NCI-H2227 (cell line): ENCODE measurements around the gene AVL9.
"Not testable (repeated sequence)": the region's sequence is repeated elsewhere in the genome, so short reads cannot be mapped to it uniquely, and the experiment has no call there.

ENCODE experiments used
- DNase-seq: peaks from one replicate; lab custom pipeline; 2025; ENCODE audit not compliant: unreplicated experiment; lab: John Stamatoyannopoulos, UW

Gene AVL9

DNA sequence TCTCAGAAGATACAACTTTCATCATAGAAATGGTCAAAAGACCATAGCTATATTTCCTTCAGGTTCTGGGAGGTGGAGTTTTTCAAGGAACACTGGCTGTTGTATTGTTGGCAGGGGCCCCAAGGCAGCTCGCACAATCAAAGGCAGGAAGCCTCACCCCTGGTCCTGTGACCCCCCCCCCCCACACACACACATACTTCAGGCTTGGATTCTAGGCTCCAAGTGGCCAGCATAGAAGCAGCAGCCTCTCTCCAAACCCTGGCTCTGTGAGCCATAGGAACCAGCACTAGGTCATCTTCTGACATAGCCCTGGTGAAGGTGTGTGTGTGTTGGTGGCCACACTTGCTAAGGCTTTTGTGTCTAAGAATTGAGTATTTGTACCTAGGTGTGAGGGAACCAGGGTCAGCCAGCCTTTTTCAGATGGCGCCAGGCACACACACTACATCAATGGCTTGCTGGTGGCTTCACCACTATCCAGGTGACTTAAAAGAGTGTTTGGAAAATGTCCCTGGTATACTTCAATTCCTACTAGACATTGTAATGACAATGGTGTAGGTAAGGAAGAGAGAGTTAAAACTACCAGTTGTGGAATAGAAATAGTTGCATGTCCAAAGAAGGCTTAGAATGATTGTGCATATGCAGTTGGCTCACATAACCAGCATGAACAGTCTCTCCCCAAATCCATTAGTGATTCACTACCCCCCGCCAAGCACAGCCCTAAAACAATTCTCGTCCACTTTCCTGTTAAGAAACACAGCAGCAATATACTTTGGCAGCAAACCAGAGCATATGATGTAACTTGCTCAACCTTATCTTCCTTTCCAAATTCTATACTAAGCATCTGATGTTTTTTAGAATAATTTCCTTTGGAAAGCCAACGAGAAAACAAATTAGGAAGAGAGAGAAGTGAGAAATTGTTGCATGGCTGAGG, 91.3 kb downstream of the AVL9 start:
- no peak for DNase-seq

DNA sequence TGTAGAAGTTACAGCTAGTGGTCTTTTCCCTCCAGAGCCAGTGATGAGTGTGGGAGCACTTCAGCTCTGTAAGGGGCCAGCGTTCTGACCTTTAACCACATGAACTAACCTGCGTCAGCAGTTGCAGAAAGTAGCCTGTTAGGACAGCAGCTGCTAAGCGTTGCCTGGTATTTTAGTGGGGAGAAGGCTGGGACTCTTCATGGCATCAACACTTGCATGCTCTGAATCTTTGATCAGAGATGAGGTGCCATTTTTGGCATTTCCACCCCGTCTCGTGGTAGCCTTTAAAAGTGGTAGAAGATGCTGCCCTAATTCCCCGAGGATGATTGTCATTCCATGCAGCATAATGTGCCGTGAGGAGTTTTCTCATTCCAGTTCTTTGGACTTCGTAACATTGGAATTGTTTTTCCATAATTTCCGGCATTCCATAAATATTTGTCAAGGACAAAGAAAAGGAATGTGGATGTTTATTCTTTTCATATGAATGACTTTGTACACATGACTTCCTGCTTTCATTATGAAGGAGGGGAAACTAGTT, 92.2 kb downstream of the AVL9 start:
- no peak for DNase-seq

DNA sequence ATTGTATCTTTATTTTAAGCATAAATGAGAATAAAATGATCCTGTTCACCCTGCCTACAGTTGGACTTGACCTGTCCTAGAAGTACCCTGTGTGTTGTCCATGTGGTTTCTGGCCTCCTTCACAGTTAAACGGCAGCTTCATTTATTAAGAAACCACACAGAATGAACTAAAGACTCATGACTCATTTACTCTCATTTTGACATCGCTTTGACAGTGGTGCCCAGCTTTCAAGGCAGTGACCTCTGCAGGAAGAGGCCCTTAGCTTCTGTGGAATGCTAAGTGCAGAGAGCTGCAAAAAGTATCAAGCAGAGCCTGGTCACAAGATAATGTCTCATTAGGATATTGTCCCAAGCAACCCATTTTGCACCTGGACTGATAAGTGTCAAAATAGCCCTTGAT, 93.4 kb downstream of the AVL9 start:
- DNase-seq: no peak

DNA sequence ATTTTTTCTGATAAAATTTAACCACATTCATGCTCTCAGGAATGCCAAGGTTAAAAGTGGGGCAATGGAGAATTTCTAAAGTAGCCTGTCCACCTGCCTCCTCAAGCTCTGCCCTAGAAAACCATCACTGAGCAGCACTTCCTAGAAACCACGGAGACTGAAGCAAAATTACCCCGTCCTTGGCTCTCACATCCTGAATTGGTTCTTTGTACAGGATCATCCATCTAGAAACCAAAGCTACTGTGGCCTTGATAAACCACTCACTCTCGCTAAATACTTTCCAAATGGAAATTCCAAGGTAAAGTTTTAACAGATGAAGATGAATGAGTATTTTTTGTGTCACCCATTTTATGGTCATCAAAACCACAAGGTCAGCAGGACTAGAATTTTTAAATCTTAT, 96.6 kb downstream of the AVL9 start:
- no peak for DNase-seq

DNA sequence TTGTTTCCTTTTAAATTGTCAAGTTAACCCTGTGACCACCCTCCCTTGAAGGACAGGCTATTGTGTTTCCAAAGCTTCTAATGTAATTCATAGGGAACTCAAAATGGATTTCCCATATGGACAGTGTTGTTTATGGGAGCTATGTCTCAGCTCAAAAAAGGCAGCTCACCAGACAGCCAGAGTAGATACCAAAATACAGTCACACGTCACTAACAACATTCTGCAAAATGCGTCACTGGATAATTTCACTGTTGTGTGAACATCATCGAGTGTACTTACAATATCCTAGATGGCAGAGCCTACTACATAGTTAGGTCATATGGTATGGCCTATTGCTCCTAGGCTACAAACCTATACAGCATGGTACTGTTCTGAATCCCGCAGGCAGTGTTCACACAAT, 97.4 kb downstream of the AVL9 start:
- no peak for DNase-seq

DNA sequence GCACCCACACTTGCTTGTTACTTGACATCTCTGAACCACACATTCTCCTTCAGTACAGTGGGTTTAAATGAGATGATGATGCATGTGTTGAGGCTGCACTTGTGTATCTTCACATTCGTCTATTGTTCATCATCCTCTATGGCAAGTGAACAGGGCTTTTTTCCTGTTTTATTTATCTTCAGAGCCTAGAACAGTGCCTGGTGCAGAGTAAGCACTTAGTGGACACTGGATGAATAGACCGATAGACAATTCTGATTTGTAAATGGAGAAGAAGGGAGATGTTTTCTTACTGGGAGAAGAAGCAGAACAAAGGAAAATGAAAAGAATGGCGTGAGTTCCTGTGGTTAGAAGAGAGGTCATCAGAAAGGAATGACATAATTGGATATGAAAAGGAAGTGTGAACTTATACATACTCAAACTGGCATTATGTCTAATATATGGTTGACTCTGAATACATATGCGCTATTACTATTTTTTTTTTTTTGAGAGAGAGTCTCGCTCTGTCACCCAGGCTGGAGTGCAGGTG, 99.7 kb downstream of the AVL9 start:
- DNase-seq: no peak

DNA sequence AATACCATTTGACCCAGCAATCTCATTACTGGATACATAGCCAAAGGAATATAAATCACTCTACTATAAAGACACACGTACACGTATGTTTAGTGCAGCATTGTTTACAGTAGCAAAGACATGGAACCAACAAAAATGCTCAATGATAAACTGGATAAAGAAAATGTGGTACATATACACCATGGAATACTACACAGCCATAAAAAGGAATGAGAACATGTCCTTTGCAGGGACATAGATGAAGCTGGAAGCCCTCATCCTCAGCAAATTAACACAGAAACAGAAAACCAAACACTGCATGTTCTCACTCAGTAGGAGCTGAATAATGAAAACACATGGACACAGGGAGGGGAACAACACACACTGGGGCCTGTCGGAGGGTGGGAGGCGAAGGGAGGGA, 105.9 kb downstream of the AVL9 start:
- not testable (repeated sequence) for DNase-seq

DNA sequence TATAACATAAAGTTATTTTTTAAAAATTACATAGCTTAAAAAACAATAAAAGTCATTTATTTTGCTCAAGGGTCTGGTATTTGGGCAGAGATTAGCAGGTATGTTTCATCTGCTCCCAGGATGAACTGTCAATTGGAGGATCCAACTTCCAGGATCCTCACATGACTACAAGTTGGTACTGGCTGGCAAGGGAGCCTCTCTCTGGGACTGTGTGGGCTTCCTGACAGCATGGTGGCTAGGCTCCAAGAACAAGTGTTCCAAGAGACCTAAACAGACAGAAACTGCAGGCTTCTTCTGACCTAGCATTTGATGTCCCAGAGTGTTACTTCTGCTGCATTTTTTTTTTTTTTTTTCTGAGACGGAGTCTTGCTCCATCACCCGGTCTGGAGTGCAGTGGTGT, 107.2 kb downstream of the AVL9 start:
- DNase-seq: no peak

DNA sequence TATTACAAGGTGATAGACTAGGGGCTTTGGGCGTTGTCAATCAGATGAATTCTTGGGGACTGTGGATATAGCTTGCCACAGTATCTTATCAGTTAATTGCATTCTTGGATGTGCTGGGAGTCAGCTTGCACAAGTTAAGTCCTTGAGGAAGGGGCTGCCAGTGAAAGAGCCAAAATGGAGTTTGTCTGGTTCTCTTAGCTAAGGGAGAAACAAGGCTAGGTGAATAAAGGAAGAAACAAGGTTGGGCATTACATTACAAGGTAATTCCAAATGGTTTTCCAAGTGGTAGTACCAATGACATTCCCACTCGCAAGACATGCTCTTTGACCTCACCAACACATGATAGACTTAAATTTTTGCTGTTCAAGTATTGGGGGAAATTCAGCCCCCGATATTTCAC, 108.2 kb downstream of the AVL9 start:
- not testable (repeated sequence) for DNase-seq

DNA sequence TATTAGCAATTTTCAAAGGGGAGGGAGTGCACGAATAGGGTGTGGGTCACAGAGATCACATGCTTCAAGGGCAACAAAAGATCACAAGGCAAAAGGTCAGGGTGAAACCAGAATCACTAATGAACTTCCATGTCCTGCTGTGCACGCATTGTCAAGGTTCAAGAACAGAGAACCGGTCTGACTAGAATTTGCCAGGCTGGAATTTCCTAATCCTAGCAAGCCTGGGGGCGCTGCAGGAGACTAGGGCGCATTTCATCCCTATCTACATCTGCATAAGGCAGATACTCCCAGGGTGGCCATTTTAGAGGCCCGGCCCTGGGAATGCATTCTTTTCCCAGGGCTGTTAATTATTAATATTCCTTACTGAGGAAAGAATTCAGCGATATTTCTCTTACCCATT, 108.8 kb downstream of the AVL9 start:
- not testable (repeated sequence) for DNase-seq

DNA sequence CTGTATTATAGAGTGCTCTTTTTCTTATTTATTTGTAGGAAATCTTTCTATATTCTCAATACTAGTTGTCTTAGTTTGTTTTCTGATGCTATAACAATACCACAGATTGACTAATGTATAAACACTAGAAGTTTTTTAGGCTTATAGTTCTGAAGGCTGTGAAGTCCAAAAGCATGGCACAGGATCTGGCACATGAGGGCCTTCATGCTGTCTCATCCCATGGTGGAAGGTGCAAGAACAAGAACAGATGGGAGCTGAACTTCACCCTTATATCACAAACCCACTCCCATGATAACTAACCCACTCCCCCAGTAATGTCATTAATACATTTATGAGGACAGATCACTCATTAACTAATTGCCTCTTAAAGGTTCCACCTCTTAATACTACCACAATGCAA, 109.7 kb downstream of the AVL9 start:
- DNase-seq: no peak

DNA sequence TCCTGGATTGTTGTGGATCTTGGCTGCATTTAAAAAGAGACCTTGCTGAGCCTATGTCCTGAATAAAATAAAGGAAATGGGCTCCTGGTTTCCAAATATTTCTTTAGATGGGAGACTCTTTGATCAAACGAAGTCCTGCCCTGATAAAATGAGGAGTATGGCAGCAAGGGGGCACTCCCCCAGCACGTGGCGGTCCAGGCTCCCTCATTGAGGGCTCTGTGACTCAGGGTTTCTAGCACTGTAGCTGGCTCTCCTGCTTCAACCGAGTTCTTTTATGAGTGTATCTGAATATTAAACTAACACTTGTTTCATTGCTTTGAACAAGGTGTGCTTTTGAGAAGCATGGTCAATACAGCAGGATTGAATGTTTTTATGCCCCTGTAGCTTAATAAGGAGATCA, 114.2 kb downstream of the AVL9 start:
- DNase-seq: no peak

DNA sequence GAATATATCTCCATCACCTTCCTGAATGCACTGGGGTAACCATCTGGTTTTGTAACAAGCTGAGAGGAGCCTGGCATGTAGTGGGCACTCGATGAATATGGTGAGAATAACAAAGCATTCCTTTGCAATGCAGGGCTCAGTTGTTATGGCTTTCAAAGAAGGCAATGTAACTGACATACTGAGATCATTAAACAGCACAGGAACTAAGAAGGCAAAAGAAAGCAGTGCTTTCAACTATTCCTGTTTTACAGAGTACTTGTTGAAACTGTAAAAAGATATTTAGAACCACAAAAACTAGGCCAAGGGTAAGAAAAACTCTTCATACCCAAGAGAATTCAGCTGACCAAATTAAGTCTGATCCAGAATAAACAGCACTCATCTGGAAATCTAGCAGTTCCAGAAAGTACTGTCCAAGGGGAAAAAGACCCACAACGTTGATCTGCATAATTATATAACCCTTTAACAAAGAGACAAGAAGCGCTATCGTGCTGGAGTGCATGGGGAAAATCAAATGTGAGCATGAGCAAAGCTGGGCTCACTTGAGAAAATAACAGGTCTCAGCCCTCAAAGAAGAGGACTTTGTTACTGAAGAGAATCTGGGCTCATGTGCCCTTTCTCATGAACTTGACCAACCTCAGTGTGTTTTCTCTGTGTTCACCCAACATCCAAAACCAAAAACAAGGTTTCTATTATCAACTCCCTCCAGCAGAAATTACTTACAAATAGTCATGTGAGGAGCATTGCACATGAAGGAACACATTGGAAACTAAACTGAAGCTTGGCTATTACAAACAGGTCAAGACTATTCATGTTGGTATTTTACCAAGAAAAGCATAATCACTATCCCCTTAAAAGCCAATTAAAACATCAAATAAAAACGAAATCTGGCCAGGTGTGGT, 116.2 kb downstream of the AVL9 start:
- DNase-seq: no peak

DNA sequence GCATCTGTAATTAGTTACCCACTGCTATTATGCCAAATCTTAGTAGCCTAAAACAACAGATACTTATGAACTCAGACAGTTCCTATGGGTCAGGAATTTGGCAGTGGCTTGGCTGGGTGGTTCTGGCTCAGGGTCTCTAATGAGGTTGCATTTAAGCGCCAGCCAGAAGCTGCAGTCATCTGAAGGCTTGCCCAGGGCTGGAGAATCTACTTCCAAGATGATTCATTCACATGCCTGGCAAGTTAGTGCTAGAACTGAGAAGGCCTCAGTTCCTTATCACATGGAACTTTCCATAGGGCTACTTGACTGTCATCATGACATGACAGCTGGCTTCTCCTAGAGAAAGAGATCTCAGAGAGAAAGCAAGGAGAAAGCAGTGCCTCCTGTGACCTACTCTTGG, 121.3 kb downstream of the AVL9 start:
- DNase-seq: no peak

DNA sequence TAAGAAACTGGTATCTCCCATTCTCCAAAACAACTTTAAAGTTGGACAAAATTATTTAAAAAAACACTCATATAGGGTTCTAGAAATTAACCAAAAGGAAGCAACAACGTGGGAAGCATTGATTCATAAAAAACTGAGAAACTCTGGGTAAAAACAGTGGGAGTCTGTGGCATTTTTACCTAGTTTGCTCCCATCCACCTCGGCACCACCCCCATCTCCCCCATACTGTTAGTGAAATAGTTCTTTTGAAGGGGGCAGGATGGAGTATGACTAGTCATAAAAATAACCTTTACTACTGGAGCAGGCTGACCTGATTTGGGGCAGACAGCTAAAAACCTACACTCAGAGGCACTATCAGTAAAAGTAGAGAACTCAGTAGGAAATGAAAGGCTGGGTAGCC, 123.2 kb downstream of the AVL9 start:
- DNase-seq: no peak

DNA sequence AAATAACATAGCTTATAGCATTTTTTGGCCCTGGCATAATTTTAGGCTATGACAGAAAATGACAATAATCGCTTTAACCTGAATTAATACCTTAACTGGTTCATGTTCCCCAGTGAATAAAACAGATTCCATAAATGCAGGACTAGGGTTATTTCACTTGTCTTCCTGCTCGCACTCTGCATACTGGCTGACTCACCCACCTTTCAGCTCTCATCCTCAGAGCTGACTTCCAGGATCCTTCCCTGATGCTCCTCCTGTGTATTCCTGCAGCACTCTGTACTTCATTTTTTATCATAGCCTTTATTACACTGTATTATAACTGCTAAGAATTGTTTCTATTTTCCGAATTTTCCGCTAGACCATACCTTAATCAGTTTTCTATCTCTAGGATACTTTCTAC, 123.7 kb downstream of the AVL9 start:
- DNase-seq: no peak

DNA sequence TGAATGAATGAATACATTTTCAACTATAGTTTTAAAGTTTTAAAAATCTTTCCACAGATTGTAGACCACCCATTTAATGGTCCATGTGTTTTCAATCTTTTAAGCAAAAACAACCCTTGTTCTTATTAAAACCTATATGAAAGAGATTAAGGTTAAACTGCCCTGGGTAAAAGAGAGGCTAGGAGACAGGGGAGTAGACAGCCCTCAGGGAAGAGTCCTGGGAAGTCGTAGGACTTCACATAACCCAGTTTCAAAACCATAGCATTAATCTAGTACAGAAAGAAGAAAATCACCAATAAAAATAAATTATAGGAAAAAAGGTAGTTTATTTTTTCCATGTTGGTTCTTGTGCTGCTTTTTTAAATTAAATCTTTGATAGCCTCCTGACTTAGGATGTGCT, 124.1 kb downstream of the AVL9 start:
- DNase-seq: not testable (repeated sequence)

DNA sequence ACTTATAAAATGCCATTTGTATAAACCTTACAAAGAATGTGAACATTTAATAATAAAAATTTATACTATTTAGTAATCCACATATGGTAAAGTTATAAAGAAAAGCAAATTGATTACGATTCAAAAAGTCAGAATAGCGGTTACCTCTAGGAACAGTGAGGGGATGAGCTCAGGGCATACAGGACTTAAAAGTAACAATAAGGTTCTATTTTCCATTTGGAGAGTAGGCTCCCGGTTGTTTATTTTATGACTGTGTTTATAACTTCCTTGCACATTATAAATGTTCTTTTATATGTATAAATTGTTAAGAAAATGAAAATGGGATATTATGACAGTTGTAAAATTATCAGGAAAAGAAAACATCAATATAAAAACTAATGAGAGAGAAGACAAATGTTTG, 135.7 kb downstream of the AVL9 start:
- no peak for DNase-seq

DNA sequence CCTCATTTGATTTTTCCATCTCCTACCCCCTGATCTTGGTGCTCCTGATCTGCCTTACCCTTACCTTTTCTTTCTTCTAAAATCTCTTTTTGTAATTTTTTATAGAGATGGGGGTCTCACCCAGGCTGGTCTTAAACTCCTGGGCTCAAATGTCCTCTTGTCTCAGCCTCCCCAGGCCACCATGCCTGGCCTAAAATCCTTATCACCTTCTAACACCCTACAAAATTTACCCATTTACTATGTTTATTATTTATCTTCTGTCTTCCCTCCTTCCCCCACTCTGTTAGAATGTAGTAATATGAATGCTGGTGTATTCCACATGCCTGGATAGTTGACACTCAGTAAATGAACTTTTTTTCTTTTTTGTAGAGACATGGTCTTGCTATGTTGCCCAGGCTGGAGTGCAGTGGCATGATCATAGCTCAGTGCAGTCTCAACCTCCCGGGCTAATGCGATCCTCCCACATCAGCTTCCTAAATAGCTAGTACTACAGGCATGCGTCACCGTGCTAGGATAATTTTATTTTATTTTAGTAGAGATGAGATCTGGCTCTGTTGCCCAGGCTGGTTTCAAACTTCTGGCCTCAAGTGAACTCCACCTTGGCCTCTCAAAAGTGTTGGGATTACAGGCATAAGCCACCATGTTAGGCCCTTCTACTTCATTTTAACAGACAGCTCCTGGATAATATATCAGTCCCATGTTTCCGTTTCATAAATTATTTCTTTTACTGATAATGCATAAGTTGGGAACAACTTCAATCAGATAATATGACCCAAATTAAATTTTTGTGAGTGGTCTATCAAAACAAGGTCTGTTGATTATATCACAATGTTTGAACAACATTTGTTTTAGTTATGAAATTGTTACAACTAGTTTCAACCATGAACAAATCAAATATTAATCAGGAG, 136.6 kb downstream of the AVL9 start:
- DNase-seq: not testable (repeated sequence)

DNA sequence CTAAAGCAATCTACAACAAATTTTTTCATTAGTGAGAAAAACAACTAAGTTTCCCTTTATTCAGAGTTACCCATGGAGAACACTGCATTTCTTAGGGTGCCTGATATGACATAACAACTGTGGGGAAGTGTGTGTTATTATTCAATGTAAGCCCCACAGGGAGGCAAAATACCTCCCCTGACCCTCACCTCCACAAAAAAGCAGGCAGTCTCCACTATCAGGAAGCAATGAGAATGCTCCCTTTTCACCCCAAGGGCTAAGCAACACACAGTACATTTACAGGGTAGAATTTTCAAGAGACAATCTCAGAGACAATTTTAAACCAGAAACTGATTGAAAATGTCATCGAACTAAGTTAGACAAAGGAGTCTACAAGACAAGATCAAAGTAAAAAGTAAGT, 138.2 kb downstream of the AVL9 start:
- DNase-seq: not testable (repeated sequence)
